Liver (tissue), 9 donors: ENCODE measurements around the gene TMEM106B. TPM values are rescaled to one million over a fixed set of nuclear protein-coding genes. Genes with fewer than 3 reads are reported as not detected.

ENCODE experiments used
- DNase-seq: peaks from one replicate; pipeline ENCODE4 v3.0.0-alpha.2; 2017; ENCODE audit warnings: low spot score
- H3K27ac ChIP-seq, 2 donors: one replicate each; pipeline ENCODE4 v1.7.0; 2013; ENCODE audit warnings: inconsistent platforms in 2 of 2, low read length in 2 of 2, control low read depth in 1 of 2, low read depth in 1 of 2, mild to moderate bottlenecking in 1 of 2
- H3K27me3 ChIP-seq, 4 donors: one replicate each; pipeline versions ENCODE4 v1.6.1 to v1.7.0; 2013; ENCODE audit warnings: low read length in 3 of 4, inconsistent platforms in 1 of 4, mild to moderate bottlenecking in 1 of 4, moderate library complexity in 1 of 4; ENCODE audit not compliant: control insufficient read depth in 4 of 4, insufficient read depth in 4 of 4
- H3K36me3 ChIP-seq, 4 donors: one replicate each; pipeline versions ENCODE4 v1.6.1 to v1.7.0; 2013; ENCODE audit warnings: low read length in 3 of 4, mild to moderate bottlenecking in 3 of 4, low read depth in 1 of 4, moderate library complexity in 1 of 4; ENCODE audit not compliant: control insufficient read depth in 4 of 4, insufficient read depth in 3 of 4
- H3K4me1 ChIP-seq, 4 donors: one replicate each; pipeline versions ENCODE4 v1.6.1 to v1.7.0; 2013; ENCODE audit warnings: low read length in 3 of 4, mild to moderate bottlenecking in 3 of 4, moderate library complexity in 1 of 4; ENCODE audit not compliant: control insufficient read depth in 4 of 4, insufficient read depth in 4 of 4
- H3K4me3 ChIP-seq, 3 donors: one replicate each; pipeline versions ENCODE4 v1.6.1 to v1.7.0; 2013; ENCODE audit warnings: low read length in 3 of 3, control low read depth in 1 of 3, low read depth in 1 of 3, mild to moderate bottlenecking in 1 of 3
- H3K9ac ChIP-seq, 2 donors: one replicate each; pipeline ENCODE4 v1.7.0; 2013; ENCODE audit warnings: low read length in 2 of 2, mild to moderate bottlenecking in 2 of 2, moderate library complexity in 2 of 2, control low read depth in 1 of 2, low read depth in 1 of 2
- H3K9me3 ChIP-seq, 4 donors: one replicate each; pipeline versions ENCODE4 v1.6.1 to v1.7.0; 2013; ENCODE audit warnings: low read length in 3 of 4; ENCODE audit not compliant: control insufficient read depth in 4 of 4
- ATF3 ChIP-seq: IDR thresholded peaks from 2 replicates; pipeline ENCODE4 v1.6.1; 2016; ENCODE audit warnings: antibody characterized with exemption
- CTCF ChIP-seq: fragments of 150-350 bp; IDR thresholded peaks from 2 replicates; pipeline ENCODE4 v1.5.1; 2017; ENCODE audit warnings: improper control_type of control experiment, low read depth, low read length; ENCODE audit not compliant: missing input control
- EGR1 ChIP-seq, 2 donors: IDR thresholded peaks; 2 replicates each; pipeline ENCODE4 v1.6.1; 2016 to 2018; ENCODE audit warnings: antibody characterized with exemption in 2 of 2, low read depth in 2 of 2
- FOXA1 ChIP-seq: IDR thresholded peaks from 2 replicates; pipeline ENCODE4 v1.6.1; 2016; ENCODE audit warnings: antibody characterized with exemption
- FOXA2 ChIP-seq: IDR thresholded peaks from 2 replicates; pipeline ENCODE4 v1.6.1; 2016; ENCODE audit warnings: antibody characterized with exemption
- GABPA ChIP-seq, 2 donors: IDR thresholded peaks in 1 of 2; conservative IDR thresholded peaks in 1 of 2; 2 replicates each; pipeline ENCODE4 v1.6.1; 2016; ENCODE audit warnings: antibody characterized with exemption in 2 of 2, mild to moderate bottlenecking in 1 of 2, moderate library complexity in 1 of 2
- HNF4A ChIP-seq, 2 donors: conservative IDR thresholded peaks; 2 replicates each; pipeline ENCODE4 v1.6.1; 2016; ENCODE audit warnings: antibody characterized with exemption in 2 of 2, mild to moderate bottlenecking in 2 of 2
- HNF4G ChIP-seq: IDR thresholded peaks from 2 replicates; pipeline ENCODE4 v1.6.1; 2016; ENCODE audit warnings: antibody characterized with exemption
- JUND ChIP-seq, 2 donors: IDR thresholded peaks; 2 replicates each; pipeline ENCODE4 v1.6.1; 2016; ENCODE audit warnings: antibody characterized with exemption in 2 of 2
- MAX ChIP-seq: IDR thresholded peaks from 2 replicates; pipeline ENCODE4 v1.6.1; 2016; ENCODE audit warnings: antibody characterized with exemption
- NR2F2 ChIP-seq: IDR thresholded peaks from 2 replicates; pipeline ENCODE4 v1.6.1; 2016; ENCODE audit warnings: antibody characterized with exemption
- RAD21 ChIP-seq, 2 donors: IDR thresholded peaks; 2 replicates each; pipeline ENCODE4 v1.6.1; 2016; ENCODE audit warnings: antibody characterized with exemption in 2 of 2, mild to moderate bottlenecking in 2 of 2
- REST ChIP-seq: IDR thresholded peaks from 2 replicates; pipeline ENCODE4 v1.6.1; 2016; ENCODE audit warnings: antibody characterized with exemption, mild to moderate bottlenecking
- RXRA ChIP-seq, 2 donors: IDR thresholded peaks; 2 replicates each; pipeline ENCODE4 v1.6.1; 2017 to 2018; ENCODE audit warnings: antibody characterized with exemption in 2 of 2, mild to moderate bottlenecking in 1 of 2
- SP1 ChIP-seq: IDR thresholded peaks from 2 replicates; pipeline ENCODE4 v1.6.1; 2018; ENCODE audit warnings: antibody characterized with exemption, mild to moderate bottlenecking
- TAF1 ChIP-seq: conservative IDR thresholded peaks from 2 replicates; pipeline ENCODE4 v1.6.1; 2016; ENCODE audit warnings: antibody characterized with exemption, mild to moderate bottlenecking
- YY1 ChIP-seq: IDR thresholded peaks from 2 replicates; pipeline ENCODE4 v1.6.1; 2016; ENCODE audit warnings: antibody characterized with exemption, mild to moderate bottlenecking
- ZBTB33 ChIP-seq: IDR thresholded peaks from 2 replicates; pipeline ENCODE4 v1.6.1; 2016; ENCODE audit warnings: antibody characterized with exemption
- WGBS: extraction: QIAGEN DNeasy Blood & Tissue Kit; methylation state at CpG from one replicate; pipeline ENCODE4 v1.1.7; 2013; 5-methylcytosine and 5-hydroxymethylcytosine counted together
- polyA plus RNA-seq, 2 donors: library from polyadenylated mRNA; stranded (reverse) in 1 of 2; unstranded in 1 of 2; fragments of 200-250 nt in 1 of 2; fragments of >200 nt in 1 of 2; fragmentation: Nextera tagmentation in 1 of 2; extraction: Ambion mirVana in 1 of 2; gene quantifications; one replicate each; pipeline versions ENCODE4 v1.2.1 to v1.2.3, GENCODE V29; 2013 to 2015
- total RNA-seq, 2 donors: library from RNA; depleted of rRNA; stranded (reverse); fragments of >200 nt; gene quantifications; one replicate each; pipeline ENCODE4 v1.2.3, GENCODE V29; 2014
- donor health status: healthy.
- donor health status: healthy.
- donor health status: healthy.
- donor health status: healthy.
- donor health status: healthy.

The TMEM106B gene
- total and polyA plus RNA-seq, 4 donors = 18.6 to 70.2 (median 27.2) TPM

- TF ChIP-seq ZBTB33 (no peak), RXRA (IDR thresholded peaks at IDR 0.05) (no peak), HNF4A (conservative IDR thresholded peaks at IDR 0.05) (no peak), NR2F2 (no peak), GABPA (IDR thresholded peaks at IDR 0.05 in 1 of 2, conservative IDR thresholded peaks at IDR 0.05 in 1 of 2) (no peak), JUND (IDR thresholded peaks at IDR 0.05) (no peak), YY1 (no peak), REST (no peak), SP1 (no peak), FOXA1 (no peak), ATF3 (no peak)
- WGBS = 40% methylated on average over 2 of the region's 2 CpGs
- H3K4me1 ChIP-seq = no peaks in the 10 kb centered on the region
- no peaks in the 10 kb centered on the region for H3K27me3 ChIP-seq
- H3K4me3 ChIP-seq = no peak overlapping the region
- no peak overlapping the region for H3K27ac ChIP-seq
- H3K9me3 ChIP-seq = no peaks in the 10 kb centered on the region
- H3K36me3 ChIP-seq = no peaks in the 10 kb centered on the region
- no peak for DNase-seq
- no peak overlapping the region for H3K9ac ChIP-seq
Observed at GRCh38 chr7:12244694-12245093, 33.6 kb downstream of the TMEM106B start.

GRCh38 chr7:12249706-12250105 is 38.6 kb downstream of the TMEM106B start:
- Histone ChIP-seq H3K27ac (no peak overlapping the region), H3K36me3 (no peaks in the 10 kb centered on the region), H3K9me3 (no peaks in the 10 kb centered on the region), H3K4me3 (no peak overlapping the region), H3K9ac (no peak overlapping the region), H3K4me1 (no peaks in the 10 kb centered on the region), H3K27me3 (no peaks in the 10 kb centered on the region)
- TF ChIP-seq RXRA (IDR thresholded peaks at IDR 0.05) (no peak), HNF4G (no peak), RAD21 (IDR thresholded peaks at IDR 0.05) (no peak), NR2F2 (no peak), ATF3 (no peak), FOXA2 (no peak), HNF4A (conservative IDR thresholded peaks at IDR 0.05) (no peak), ZBTB33 (no peak), REST (no peak), CTCF (no peak), EGR1 (IDR thresholded peaks at IDR 0.05; ENCODE audit: low read depth in 2 of 2) (no peak), GABPA (IDR thresholded peaks at IDR 0.05 in 1 of 2, conservative IDR thresholded peaks at IDR 0.05 in 1 of 2) (no peak), YY1 (no peak), TAF1 (no peak), MAX (no peak), SP1 (no peak)
- no peak for DNase-seq
- WGBS = 70% methylated on average over 3 of the region's 3 CpGs
